Hepatocyte (in vitro differentiated cells): ENCODE data around the gene PRKCA.

Experiments
- CTCF ChIP-seq: fragments of 200-600 bp; sonication (generic); IDR thresholded peaks from 2 replicates; pipeline ENCODE4 v1.5.1; 2016; ENCODE audit warnings: antibody characterized with exemption, mild to moderate bottlenecking; ENCODE audit not compliant: poor library complexity
- EZH2 ChIP-seq: fragments of 200-600 bp; sonication (generic); IDR thresholded peaks from 2 replicates; pipeline ENCODE4 v1.6.1; 2016; ENCODE audit warnings: antibody characterized with exemption, mild to moderate bottlenecking, borderline replicate concordance
- EZH2phosphoT487 ChIP-seq: fragments of 200-600 bp; sonication (generic); IDR thresholded peaks from one replicate; pipeline ENCODE4 v1.6.1; 2018; ENCODE audit warnings: antibody characterized with exemption, mild to moderate bottlenecking, low read depth, moderate library complexity; ENCODE audit not compliant: unreplicated experiment, severe bottlenecking

- TF ChIP-seq CTCF, result no peak
- no peak for TF ChIP-seq EZH2phosphoT487
- TF ChIP-seq EZH2, result no peak
Measured at GRCh38 chr17:66726846-66727245, 424.4 kb downstream of the PRKCA start.
